ENCODE results near the gene FGF14. TPM values are rescaled to one million over a fixed set of nuclear protein-coding genes. Genes with fewer than 3 reads are reported as not detected.

The FGF14 gene
- total RNA-seq, 4 donors from 2014 or later = 0.28 to 2.3 (median 0.35) TPM; not detected in 1

GRCh38 chr13:101925731-101926130, 476.1 kb downstream of the FGF14 start:
- TF ChIP-seq CTCF (IDR thresholded peaks at IDR 0.05) (no peak), POLR2A (IDR thresholded peaks at IDR 0.05) (no peak)
- no peaks in the 10 kb centered on the region for H3K4me1 ChIP-seq
- no peaks in the 10 kb centered on the region for H3K9me3 ChIP-seq
- DNase-seq = no peak
- no peaks in the 10 kb centered on the region for H3K36me3 ChIP-seq
- H3K27me3 ChIP-seq = no peaks in the 10 kb centered on the region
- H3K4me3 ChIP-seq = no peak overlapping the region
- H3K27ac ChIP-seq = no peak overlapping the region

GRCh38 chr13:101919541-101920181, 482.2 kb downstream of the FGF14 start:
- Histone ChIP-seq H3K27me3 (peaks cover 0 to 24% of the 10 kb centered on the region in 2 donors), H3K36me3 (no peaks in the 10 kb centered on the region), H3K4me1 (peaks cover 0 to 11% (median 0%) of the 10 kb centered on the region in 4 donors), H3K4me3 (no peak overlapping the region), H3K9me3 (no peaks in the 10 kb centered on the region), H3K27ac (no peak overlapping the region)
- DNase-seq = no peak
- TF ChIP-seq POLR2A (IDR thresholded peaks at IDR 0.05) = no peak
- no peak for TF ChIP-seq CTCF (IDR thresholded peaks at IDR 0.05)

GRCh38 chr13:101917833-101918661, 483.8 kb downstream of the FGF14 start:
- no peak for TF ChIP-seq POLR2A (IDR thresholded peaks at IDR 0.05)
- no peak for TF ChIP-seq CTCF (IDR thresholded peaks at IDR 0.05)
- Histone ChIP-seq H3K27ac (no peak overlapping the region), H3K9me3 (no peaks in the 10 kb centered on the region), H3K4me1 (peaks cover 0 to 11% (median 0%) of the 10 kb centered on the region in 4 donors), H3K27me3 (peaks cover 0 to 24% of the 10 kb centered on the region in 2 donors), H3K4me3 (no peak overlapping the region), H3K36me3 (no peaks in the 10 kb centered on the region)
- no peak for DNase-seq

GRCh38 chr13:101917475-101917810, 484.4 kb downstream of the FGF14 start:
- TF ChIP-seq CTCF (IDR thresholded peaks at IDR 0.05) = no peak
- no peak for TF ChIP-seq POLR2A (IDR thresholded peaks at IDR 0.05)
- Histone ChIP-seq H3K4me1 (peaks cover 0 to 11% (median 0%) of the 10 kb centered on the region in 4 donors), H3K27me3 (peaks cover 0 to 24% of the 10 kb centered on the region in 2 donors), H3K36me3 (no peaks in the 10 kb centered on the region), H3K27ac (no peak overlapping the region), H3K9me3 (no peaks in the 10 kb centered on the region), H3K4me3 (no peak overlapping the region)
- no peak for DNase-seq

GRCh38 chr13:101916775-101917474, 484.9 kb downstream of the FGF14 start:
- Histone ChIP-seq H3K27ac (no peak overlapping the region), H3K36me3 (no peaks in the 10 kb centered on the region), H3K4me1 (peaks cover 0 to 11% (median 0%) of the 10 kb centered on the region in 4 donors), H3K27me3 (peaks cover 0 to 24% of the 10 kb centered on the region in 2 donors), H3K4me3 (peak overlapping the region in 2 of 4 donors; percentile 21 to 36), H3K9me3 (no peaks in the 10 kb centered on the region)
- DNase-seq = no peak
- TF ChIP-seq CTCF (IDR thresholded peaks at IDR 0.05) (no peak), POLR2A (IDR thresholded peaks at IDR 0.05) (no peak)

All from Peyer's patch (tissue), 4 donors.